Measurements from ENCODE around the gene DHX15.

- TF ChIP-seq, protein P1, sequence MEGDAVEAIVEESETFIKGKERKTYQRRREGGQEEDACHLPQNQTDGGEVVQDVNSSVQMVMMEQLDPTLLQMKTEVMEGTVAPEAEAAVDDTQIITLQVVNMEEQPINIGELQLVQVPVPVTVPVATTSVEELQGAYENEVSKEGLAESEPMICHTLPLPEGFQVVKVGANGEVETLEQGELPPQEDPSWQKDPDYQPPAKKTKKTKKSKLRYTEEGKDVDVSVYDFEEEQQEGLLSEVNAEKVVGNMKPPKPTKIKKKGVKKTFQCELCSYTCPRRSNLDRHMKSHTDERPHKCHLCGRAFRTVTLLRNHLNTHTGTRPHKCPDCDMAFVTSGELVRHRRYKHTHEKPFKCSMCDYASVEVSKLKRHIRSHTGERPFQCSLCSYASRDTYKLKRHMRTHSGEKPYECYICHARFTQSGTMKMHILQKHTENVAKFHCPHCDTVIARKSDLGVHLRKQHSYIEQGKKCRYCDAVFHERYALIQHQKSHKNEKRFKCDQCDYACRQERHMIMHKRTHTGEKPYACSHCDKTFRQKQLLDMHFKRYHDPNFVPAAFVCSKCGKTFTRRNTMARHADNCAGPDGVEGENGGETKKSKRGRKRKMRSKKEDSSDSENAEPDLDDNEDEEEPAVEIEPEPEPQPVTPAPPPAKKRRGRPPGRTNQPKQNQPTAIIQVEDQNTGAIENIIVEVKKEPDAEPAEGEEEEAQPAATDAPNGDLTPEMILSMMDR (conservative IDR thresholded peaks at IDR 0.05) = no peak
- TF ChIP-seq EZH2 (IDR thresholded peaks at IDR 0.05; ENCODE audit: low read depth) = no peak
Measured at GRCh38 chr4:24578364-24578763, 6.0 kb downstream of the DHX15 start.
